Fibroblast of lung (primary cell): Measurements from ENCODE around the gene TRIP6. TPM values are rescaled to one million over a fixed set of nuclear protein-coding genes. Genes with fewer than 3 reads are reported as not detected.

Source experiments
- DNase-seq, 2 donors: peaks; one replicate each; pipeline versions ENCODE4 v3.0.0 to v3.0.0-alpha.2; 2010; ENCODE audit warnings: low read depth in 2 of 2
- H2AFZ ChIP-seq: 2 replicates; pipeline ENCODE4 v1.5.1; 2012; ENCODE audit warnings: low read length, control low read depth, inconsistent platforms
- H3K27ac ChIP-seq: 2 replicates; pipeline ENCODE4 v1.5.1; 2011; ENCODE audit warnings: low read length, control low read depth; ENCODE audit not compliant: insufficient read depth
- H3K27me3 ChIP-seq: 2 replicates; pipeline ENCODE4 v1.5.1; 2011; ENCODE audit warnings: mild to moderate bottlenecking, low read length; ENCODE audit not compliant: control insufficient read depth, insufficient read depth
- H3K36me3 ChIP-seq: 2 replicates; pipeline ENCODE4 v1.5.1; 2011; ENCODE audit warnings: low read length; ENCODE audit not compliant: control insufficient read depth, insufficient read depth
- H3K4me1 ChIP-seq: 2 replicates; pipeline ENCODE4 v1.5.1; 2011; ENCODE audit warnings: low read length; ENCODE audit not compliant: control insufficient read depth, insufficient read depth; ENCODE audit errors: extremely low read depth
- H3K4me2 ChIP-seq: 2 replicates; pipeline ENCODE4 v1.5.1; 2011; ENCODE audit warnings: low read length, control low read depth; ENCODE audit not compliant: insufficient read depth; ENCODE audit errors: extremely low read depth
- H3K4me3 ChIP-seq, 4 experiments: fragments of 200-600 bp in 1 of 4; sonication (generic) in 1 of 4; replicated peaks in 1 of 4; 2 replicates each; pipeline ENCODE4 v1.5.1; 2011 to 2016; ENCODE audit warnings: low read length in 4 of 4, low read depth in 3 of 4, mild to moderate bottlenecking in 3 of 4, control low read depth in 2 of 4, inconsistent platforms in 1 of 4, mixed read lengths in 1 of 4; ENCODE audit not compliant: insufficient read depth in 1 of 4; ENCODE audit errors: control extremely low read depth in 1 of 4
- H3K79me2 ChIP-seq: 2 replicates; pipeline ENCODE4 v1.5.1; 2012; ENCODE audit warnings: mild to moderate bottlenecking, low read length, inconsistent platforms; ENCODE audit not compliant: control insufficient read depth, insufficient read depth
- H3K9ac ChIP-seq: 2 replicates; pipeline ENCODE4 v1.5.1; 2011; ENCODE audit warnings: mild to moderate bottlenecking, low read length, control low read depth; ENCODE audit not compliant: insufficient read depth
- H3K9me3 ChIP-seq: 2 replicates; pipeline ENCODE4 v1.5.1; 2012; ENCODE audit warnings: low read depth, low read length; ENCODE audit not compliant: control insufficient read depth, insufficient read depth
- H4K20me1 ChIP-seq: 2 replicates; pipeline ENCODE4 v1.5.1; 2011; ENCODE audit warnings: low read length; ENCODE audit not compliant: control insufficient read depth, insufficient read depth; ENCODE audit errors: extremely low read depth
- EZH2 ChIP-seq: IDR thresholded peaks from 2 replicates; pipeline ENCODE4 v1.5.1; 2012; ENCODE audit warnings: low read length, control low read depth, mild to moderate bottlenecking; ENCODE audit errors: missing control alignments
- polyA plus RNA-seq, 2 donors: library from polyadenylated mRNA; depleted of rRNA in 1 of 2; stranded (reverse) in 1 of 2; unstranded in 1 of 2; fragments of >200 nt; gene quantifications; 2 replicates each; pipeline ENCODE4 v1.2.1, GENCODE V29; 2011 to 2012; ENCODE audit warnings: missing spikeins in 1 of 2
- total RNA-seq: library from RNA; depleted of rRNA; stranded (reverse); fragments of >200 nt; gene quantifications from 2 replicates; pipeline ENCODE4 v1.2.1, GENCODE V29; 2014
- TF ChIP-seq, protein P1 (sequence below), 2 donors: IDR thresholded peaks in 1 of 2; conservative IDR thresholded peaks in 1 of 2; 1 replicate in 1 of 2; 2 replicates in 1 of 2; pipeline ENCODE4 v1.5.1; 2011 to 2012; ENCODE audit warnings: low read length in 2 of 2, control low read depth in 1 of 2, inconsistent platforms in 1 of 2, low read depth in 1 of 2, mild to moderate bottlenecking in 1 of 2

The TRIP6 gene
- total and polyA plus RNA-seq, 2 donors (not counting 1 experiment from before 2014, with no cell fraction given), result 76.2 to 96.1 TPM

DNA sequence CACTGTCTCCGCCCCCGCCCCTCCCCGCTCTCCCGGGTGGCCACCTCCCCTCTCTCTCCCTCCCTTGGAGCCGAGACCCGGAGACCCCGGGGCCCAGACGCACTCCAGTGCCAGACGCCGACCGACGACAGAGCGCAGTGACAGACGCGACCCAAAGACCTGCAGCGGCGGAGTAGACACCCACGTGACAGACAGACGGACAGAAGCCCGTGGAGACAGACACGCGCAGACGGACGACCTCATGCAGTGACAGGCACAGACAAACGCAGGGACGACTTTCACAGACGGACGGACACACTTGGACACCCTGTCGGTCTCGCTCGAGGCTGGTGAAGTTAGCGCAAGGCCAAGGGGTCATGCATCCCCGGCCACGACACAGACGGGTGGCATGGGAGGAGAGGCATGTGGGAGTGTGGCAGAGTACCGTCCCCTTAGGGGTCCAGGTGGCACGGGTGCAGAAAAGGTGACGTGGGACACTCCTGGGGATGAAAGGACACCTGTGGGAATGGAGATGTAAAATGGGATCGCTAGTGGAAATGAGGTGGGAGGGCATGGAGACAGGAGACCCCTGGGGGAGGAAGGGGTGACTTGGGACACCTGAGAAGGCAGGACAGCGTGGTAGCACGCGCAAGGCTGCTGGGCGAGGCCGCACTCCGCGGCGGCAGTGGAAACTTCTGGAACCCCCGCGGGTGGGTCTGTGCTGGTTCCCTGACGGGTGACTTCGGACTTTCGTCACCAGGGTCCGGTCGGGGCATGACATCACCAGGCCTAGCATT is 29.0 kb downstream of the TRIP6 start:
- TF ChIP-seq EZH2, result peak; percentile 100
- TF ChIP-seq, protein P1, sequence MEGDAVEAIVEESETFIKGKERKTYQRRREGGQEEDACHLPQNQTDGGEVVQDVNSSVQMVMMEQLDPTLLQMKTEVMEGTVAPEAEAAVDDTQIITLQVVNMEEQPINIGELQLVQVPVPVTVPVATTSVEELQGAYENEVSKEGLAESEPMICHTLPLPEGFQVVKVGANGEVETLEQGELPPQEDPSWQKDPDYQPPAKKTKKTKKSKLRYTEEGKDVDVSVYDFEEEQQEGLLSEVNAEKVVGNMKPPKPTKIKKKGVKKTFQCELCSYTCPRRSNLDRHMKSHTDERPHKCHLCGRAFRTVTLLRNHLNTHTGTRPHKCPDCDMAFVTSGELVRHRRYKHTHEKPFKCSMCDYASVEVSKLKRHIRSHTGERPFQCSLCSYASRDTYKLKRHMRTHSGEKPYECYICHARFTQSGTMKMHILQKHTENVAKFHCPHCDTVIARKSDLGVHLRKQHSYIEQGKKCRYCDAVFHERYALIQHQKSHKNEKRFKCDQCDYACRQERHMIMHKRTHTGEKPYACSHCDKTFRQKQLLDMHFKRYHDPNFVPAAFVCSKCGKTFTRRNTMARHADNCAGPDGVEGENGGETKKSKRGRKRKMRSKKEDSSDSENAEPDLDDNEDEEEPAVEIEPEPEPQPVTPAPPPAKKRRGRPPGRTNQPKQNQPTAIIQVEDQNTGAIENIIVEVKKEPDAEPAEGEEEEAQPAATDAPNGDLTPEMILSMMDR (conservative IDR thresholded peaks at IDR 0.05 in 1 of 2, IDR thresholded peaks at IDR 0.05 in 1 of 2; ENCODE audit: low read depth in 1 of 2, low read length in 2 of 2), result no peak
- H3K36me3 ChIP-seq, result no peaks in the 10 kb centered on the region
- H4K20me1 ChIP-seq, result no peaks in the 10 kb centered on the region
- no peaks in the 10 kb centered on the region for H3K4me1 ChIP-seq
- H2AFZ ChIP-seq, result no peak overlapping the region
- H3K9ac ChIP-seq, result no peak overlapping the region
- no peaks in the 10 kb centered on the region for H3K79me2 ChIP-seq
- no peaks in the 10 kb centered on the region for H3K9me3 ChIP-seq
- peaks cover 30% of the 10 kb centered on the region for H3K27me3 ChIP-seq
- no peak for DNase-seq
- H3K4me2 ChIP-seq, result no peak overlapping the region
- no peak overlapping the region for H3K4me3 ChIP-seq
- H3K27ac ChIP-seq, result no peak overlapping the region

DNA sequence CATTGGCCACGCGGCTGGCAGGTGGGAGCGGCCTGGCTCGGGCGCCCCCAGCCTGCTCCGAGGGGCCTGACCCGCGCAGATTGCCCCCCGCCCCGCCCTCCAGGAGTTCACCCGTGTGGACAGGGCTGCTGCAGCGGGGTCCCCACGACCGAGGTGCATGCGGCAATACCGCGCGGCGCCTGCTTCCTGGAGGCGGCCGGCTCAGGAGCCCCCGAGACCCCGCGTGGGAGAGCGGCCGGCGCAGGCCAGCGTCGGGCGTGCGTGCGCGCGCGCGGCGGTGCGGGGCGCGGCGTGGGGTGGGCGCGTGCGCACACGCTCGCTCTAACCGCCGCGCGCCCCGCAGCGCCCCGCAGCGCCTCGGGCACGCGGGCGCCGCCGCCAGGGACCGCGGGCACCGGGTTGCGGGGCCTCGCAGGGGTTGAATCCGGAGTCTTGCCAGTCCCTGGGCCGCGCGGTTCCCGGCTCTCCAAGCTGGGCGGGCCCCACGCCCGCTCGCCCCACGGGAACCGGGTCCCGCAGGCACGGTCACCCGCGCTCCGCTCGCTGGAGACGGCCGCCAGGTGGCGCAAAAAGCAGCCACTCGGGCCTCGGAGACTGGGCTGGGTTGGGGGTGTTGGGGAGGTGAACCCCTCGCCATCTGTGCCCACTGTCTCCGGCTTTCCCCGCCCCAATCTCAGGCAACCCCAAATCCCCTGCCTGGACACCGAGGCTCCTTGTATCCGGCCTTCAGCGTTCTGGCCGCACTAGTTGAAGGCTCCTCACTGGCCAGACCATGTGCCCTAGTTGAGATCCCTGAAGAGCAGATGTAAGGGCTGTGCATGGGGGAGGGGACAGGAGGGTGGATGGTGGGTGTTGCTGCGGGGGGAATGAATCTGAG is 29.8 kb downstream of the TRIP6 start:
- Histone ChIP-seq H3K4me1 (no peaks in the 10 kb centered on the region), H3K27ac (no peak overlapping the region), H3K4me3 (peak overlapping the region in 1 of 4 experiments; percentile 17), H3K36me3 (no peaks in the 10 kb centered on the region), H2AFZ (no peak overlapping the region), H3K27me3 (peaks cover 30% of the 10 kb centered on the region), H3K9ac (no peak overlapping the region), H4K20me1 (no peaks in the 10 kb centered on the region), H3K4me2 (peak overlapping the region; percentile 25), H3K9me3 (no peaks in the 10 kb centered on the region), H3K79me2 (no peaks in the 10 kb centered on the region)
- no peak for DNase-seq
- TF ChIP-seq, protein P1 (conservative IDR thresholded peaks at IDR 0.05 in 1 of 2, IDR thresholded peaks at IDR 0.05 in 1 of 2; ENCODE audit: low read depth in 1 of 2, low read length in 2 of 2), result peak; percentile 59 to 63
- no peak for TF ChIP-seq EZH2

DNA sequence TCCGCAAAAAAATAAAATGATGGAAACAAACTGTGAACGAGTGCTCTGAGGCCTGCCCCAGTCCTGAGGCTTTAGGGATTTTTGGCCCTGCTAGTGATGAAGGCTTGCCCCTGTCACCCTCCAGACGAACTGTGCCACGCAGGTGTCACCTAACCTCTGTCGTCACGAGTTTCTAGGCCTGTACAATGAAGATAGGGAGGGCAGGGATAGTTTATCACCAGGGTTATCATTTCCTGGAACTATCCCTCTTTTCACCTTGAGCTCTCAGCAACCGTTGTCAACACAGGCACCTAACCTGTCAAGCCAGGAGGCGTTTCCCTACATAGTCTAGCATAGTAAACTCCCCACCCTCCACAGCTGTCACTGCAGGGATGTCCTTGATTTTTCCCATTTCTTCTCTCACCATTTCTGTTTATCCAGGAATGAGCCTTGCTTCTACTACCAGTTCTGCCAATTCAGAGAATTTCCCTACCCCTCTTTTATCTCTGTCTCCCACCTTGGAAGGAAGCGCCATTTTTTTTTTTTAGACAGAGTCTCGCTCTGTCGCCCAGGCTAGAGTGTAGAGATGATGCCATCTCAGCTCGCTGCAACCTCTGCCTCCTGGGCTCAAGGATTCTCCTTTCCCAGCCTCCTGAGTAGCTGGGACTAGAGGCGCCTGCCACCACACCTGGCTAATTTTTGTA is 30.7 kb downstream of the TRIP6 start:
- H3K27me3 ChIP-seq, result peaks cover 30% of the 10 kb centered on the region
- DNase-seq, result no peak
- H4K20me1 ChIP-seq, result no peaks in the 10 kb centered on the region
- no peaks in the 10 kb centered on the region for H3K9me3 ChIP-seq
- no peak overlapping the region for H3K9ac ChIP-seq
- TF ChIP-seq, protein P1 (conservative IDR thresholded peaks at IDR 0.05 in 1 of 2, IDR thresholded peaks at IDR 0.05 in 1 of 2; ENCODE audit: low read depth in 1 of 2, low read length in 2 of 2), result no peak
- TF ChIP-seq EZH2, result no peak
- H3K79me2 ChIP-seq, result no peaks in the 10 kb centered on the region
- no peak overlapping the region for H2AFZ ChIP-seq
- no peak overlapping the region for H3K4me3 ChIP-seq
- H3K36me3 ChIP-seq, result no peaks in the 10 kb centered on the region
- H3K27ac ChIP-seq, result no peak overlapping the region
- H3K4me1 ChIP-seq, result no peaks in the 10 kb centered on the region
- H3K4me2 ChIP-seq, result no peak overlapping the region
